ENCODE measurements around the gene CNTRL.

Gene CNTRL

DNA sequence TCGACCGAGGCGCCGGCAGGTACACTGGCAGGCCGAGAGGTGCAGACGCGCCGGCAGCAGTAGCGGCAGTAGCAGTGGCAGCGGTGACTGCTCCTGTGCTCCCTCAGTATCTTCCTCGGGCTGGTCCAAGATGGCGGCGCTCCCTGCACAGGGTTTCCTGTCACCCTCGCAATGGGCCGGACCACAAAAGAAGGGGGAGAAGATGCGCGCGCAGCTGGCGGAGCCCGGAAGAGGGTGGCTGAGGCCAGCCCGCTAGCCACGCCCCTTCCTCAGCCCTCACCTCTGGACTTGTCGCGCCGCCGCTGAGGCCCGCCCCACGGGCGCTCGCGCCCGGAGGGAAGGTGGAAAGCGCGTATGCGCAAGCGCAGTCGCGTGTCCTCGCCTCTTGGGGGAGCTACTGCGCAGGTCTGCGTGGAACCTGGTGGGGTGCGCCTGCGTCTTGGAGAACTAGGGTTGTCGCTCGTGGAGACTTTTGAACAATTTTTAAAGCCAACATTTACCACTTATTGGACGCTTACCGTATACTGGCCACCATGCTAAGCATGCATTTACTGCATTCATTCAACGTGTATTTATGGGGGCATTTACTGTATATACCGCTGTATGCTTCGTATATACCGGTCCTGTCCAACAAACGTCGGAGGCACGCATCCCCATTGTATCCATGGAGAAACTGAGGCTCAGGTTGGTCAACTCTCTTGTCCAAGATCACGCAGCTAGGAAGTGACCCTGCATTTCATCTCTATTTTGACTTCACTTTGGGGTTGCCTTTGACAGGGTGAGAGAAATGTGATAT, 127.2 kb downstream of the CNTRL start, which contains the start of gene RAB14:
Gene RAB14 (minus strand): TSS at position 132 of the 796 bp plus-strand sequence. CDS start 8,457 bp downstream, outside the sequence.
- Mint-ChIP-seq H3K4me1 (peaks cover 22 to 71% of the 10 kb centered on the region in 2 donors), H3K27ac (peak within 1 kb of the TSS; percentile 95), H3K4me3 (peak within 1 kb of the TSS; percentile 92 to 97), H3K9me3 (no peaks in the 10 kb centered on the region), H3K36me3 (peaks cover 6 to 7% of the 10 kb centered on the region in 2 donors), H3K27me3 (no peaks in the 10 kb centered on the region)
- ATAC-seq (replicated peaks) (peak; percentile 94 to 95), DNase-seq (peak; percentile 100)

- no peak overlapping the region for H3K27ac Mint-ChIP-seq
- DNase-seq: no peak
- ATAC-seq (replicated peaks): no peak
- H3K4me3 Mint-ChIP-seq: no peak overlapping the region
- no peaks in the 10 kb centered on the region for H3K27me3 Mint-ChIP-seq
- H3K36me3 Mint-ChIP-seq: peaks cover 7 to 16% of the 10 kb centered on the region in 2 donors
- H3K9me3 Mint-ChIP-seq: no peaks in the 10 kb centered on the region
- H3K4me1 Mint-ChIP-seq: peaks cover 30 to 70% of the 10 kb centered on the region in 2 donors
These were observed 129.4 kb downstream of the CNTRL start for GRCh38 chr9:121204121-121204520.

DNA sequence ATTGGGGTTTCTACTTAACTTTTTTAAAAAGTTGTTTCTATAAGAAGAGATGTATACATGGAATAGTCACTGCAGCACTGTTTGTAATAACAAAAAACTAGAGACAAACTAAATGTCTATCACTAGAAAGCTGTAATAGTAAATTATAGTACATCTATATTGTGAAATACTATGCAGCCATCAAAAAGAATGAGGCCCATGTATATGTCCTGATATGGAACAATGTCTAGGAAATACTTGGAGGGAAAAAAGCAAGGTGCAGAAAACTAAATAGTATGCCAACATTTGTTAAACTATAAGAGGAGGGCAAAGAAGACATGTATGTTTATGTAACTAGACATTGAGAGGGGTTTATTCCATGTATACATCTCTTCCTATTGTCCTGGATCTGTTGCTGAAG, 129.9 kb downstream of the CNTRL start:
- no peak for ATAC-seq (replicated peaks)
- H3K27ac Mint-ChIP-seq: no peak overlapping the region
- DNase-seq: no peak
- no peak overlapping the region for H3K4me3 Mint-ChIP-seq
- peaks cover 6 to 15% of the 10 kb centered on the region in 2 donors for H3K36me3 Mint-ChIP-seq
- peaks cover 30 to 65% of the 10 kb centered on the region in 2 donors for H3K4me1 Mint-ChIP-seq
- no peaks in the 10 kb centered on the region for H3K27me3 Mint-ChIP-seq
- H3K9me3 Mint-ChIP-seq: no peaks in the 10 kb centered on the region

DNA sequence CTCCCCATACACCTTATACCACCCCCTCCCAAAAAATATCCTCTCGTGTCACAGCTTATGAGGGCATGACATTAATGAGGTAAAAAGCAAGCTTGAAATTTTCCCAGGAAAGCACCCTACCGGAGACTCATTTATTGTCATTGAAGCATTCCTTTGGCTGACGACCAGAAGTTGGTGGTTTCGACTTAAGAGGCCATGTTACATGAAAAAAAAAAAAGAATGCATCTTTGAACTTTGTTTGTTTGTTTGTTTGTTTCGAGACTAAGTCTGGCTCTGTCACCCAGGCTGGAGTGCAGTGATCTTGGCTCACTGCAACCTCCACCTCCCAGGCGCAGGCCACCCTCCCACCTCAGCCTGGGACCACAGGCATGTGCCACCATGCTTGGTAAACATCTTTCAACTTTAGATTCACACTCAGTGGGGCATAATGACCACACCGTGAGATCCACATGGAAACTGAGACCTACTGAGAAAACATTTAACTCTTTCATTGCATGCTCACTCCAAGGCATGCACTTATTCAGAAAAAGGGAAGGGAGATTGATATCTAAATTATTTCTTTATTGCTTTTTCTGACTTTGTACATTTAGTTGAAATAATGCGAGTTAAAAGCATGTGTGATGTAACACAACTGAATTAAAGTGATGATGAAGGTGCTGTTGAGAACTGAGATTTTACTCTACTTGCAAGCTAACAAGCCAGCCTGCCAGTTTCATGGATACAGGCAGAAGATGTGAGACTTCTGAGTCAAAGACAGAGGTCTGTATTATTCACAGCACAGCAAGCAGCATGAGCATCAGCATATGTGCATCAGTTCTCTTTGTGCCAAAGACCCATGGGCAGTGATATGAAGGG, 132.0 kb downstream of the CNTRL start:
- H3K27ac Mint-ChIP-seq: peak overlapping the region; percentile 86
- H3K36me3 Mint-ChIP-seq: peaks cover 6 to 22% of the 10 kb centered on the region in 2 donors
- no peaks in the 10 kb centered on the region for H3K9me3 Mint-ChIP-seq
- H3K4me1 Mint-ChIP-seq: peaks cover 28 to 54% of the 10 kb centered on the region in 2 donors
- ATAC-seq (replicated peaks): peak; percentile 76 to 83
- peak; percentile 15 for DNase-seq
- peak overlapping the region; percentile 48 to 73 for H3K4me3 Mint-ChIP-seq
- no peaks in the 10 kb centered on the region for H3K27me3 Mint-ChIP-seq

- Mint-ChIP-seq H3K4me1 (peaks cover 26 to 49% of the 10 kb centered on the region in 2 donors), H3K27me3 (no peaks in the 10 kb centered on the region), H3K9me3 (no peaks in the 10 kb centered on the region), H3K4me3 (peak overlapping the region; percentile 57 to 73), H3K36me3 (peaks cover 9 to 22% of the 10 kb centered on the region in 2 donors), H3K27ac (peak overlapping the region; percentile 86)
- peak; percentile 92 to 93 for ATAC-seq (replicated peaks)
- DNase-seq: peak; percentile 38
These were observed 132.7 kb downstream of the CNTRL start for GRCh38 chr9:121207371-121207940.

GRCh38 chr9:121210536-121210935, 135.8 kb downstream of the CNTRL start:
- H3K4me1 Mint-ChIP-seq: peaks cover 29 to 46% of the 10 kb centered on the region in 2 donors
- peaks cover 12 to 27% of the 10 kb centered on the region in 2 donors for H3K36me3 Mint-ChIP-seq
- no peak overlapping the region for H3K4me3 Mint-ChIP-seq
- H3K27me3 Mint-ChIP-seq: no peaks in the 10 kb centered on the region
- H3K9me3 Mint-ChIP-seq: no peaks in the 10 kb centered on the region
- DNase-seq: no peak
- no peak for ATAC-seq (replicated peaks)
- no peak overlapping the region for H3K27ac Mint-ChIP-seq

- DNase-seq (peak; percentile 61), ATAC-seq (replicated peaks) (peak; percentile 68 to 76)
- Mint-ChIP-seq H3K4me3 (no peak overlapping the region), H3K27ac (peak overlapping the region; percentile 79), H3K9me3 (no peaks in the 10 kb centered on the region), H3K4me1 (peaks cover 22 to 36% of the 10 kb centered on the region in 2 donors), H3K36me3 (peaks cover 23 to 38% of the 10 kb centered on the region in 2 donors), H3K27me3 (no peaks in the 10 kb centered on the region)
These were observed 138.5 kb downstream of the CNTRL start for GRCh38 chr9:121213136-121213806.

DNA sequence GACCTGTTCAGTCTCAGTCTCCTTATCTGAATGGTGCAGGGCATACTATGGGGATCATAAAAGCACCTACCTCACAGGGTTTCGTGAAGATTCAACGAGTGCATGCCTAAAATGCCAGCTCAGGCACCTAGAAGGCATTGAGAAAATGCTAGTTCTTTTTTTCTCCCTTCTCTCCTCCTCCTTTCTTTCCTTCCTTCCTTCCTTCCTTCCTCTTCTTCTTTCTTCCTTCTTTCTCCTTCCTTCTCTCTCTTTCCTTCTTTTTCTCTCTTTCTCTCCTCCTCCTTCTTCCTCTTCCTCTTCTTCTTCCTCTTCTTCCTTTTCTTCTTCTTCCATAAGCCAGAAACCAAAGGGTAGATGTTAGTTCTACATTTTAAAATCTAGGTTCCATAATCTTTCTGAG, 139.2 kb downstream of the CNTRL start:
- no peaks in the 10 kb centered on the region for H3K9me3 Mint-ChIP-seq
- ATAC-seq (replicated peaks) (no peak), DNase-seq (no peak)
- H3K27me3 Mint-ChIP-seq: no peaks in the 10 kb centered on the region
- peaks cover 18 to 34% of the 10 kb centered on the region in 2 donors for H3K4me1 Mint-ChIP-seq
- peaks cover 24 to 32% of the 10 kb centered on the region in 2 donors for H3K36me3 Mint-ChIP-seq
- H3K27ac Mint-ChIP-seq: no peak overlapping the region
- H3K4me3 Mint-ChIP-seq: no peak overlapping the region

GRCh38 chr9:121216271-121216805, 141.6 kb downstream of the CNTRL start:
- H3K4me1 Mint-ChIP-seq: peaks cover 24 to 51% of the 10 kb centered on the region in 2 donors
- DNase-seq (no peak), ATAC-seq (replicated peaks) (no peak)
- H3K27ac Mint-ChIP-seq: no peak overlapping the region
- peaks cover 26 to 36% of the 10 kb centered on the region in 2 donors for H3K36me3 Mint-ChIP-seq
- no peaks in the 10 kb centered on the region for H3K9me3 Mint-ChIP-seq
- H3K4me3 Mint-ChIP-seq: no peak overlapping the region
- H3K27me3 Mint-ChIP-seq: no peaks in the 10 kb centered on the region

DNA sequence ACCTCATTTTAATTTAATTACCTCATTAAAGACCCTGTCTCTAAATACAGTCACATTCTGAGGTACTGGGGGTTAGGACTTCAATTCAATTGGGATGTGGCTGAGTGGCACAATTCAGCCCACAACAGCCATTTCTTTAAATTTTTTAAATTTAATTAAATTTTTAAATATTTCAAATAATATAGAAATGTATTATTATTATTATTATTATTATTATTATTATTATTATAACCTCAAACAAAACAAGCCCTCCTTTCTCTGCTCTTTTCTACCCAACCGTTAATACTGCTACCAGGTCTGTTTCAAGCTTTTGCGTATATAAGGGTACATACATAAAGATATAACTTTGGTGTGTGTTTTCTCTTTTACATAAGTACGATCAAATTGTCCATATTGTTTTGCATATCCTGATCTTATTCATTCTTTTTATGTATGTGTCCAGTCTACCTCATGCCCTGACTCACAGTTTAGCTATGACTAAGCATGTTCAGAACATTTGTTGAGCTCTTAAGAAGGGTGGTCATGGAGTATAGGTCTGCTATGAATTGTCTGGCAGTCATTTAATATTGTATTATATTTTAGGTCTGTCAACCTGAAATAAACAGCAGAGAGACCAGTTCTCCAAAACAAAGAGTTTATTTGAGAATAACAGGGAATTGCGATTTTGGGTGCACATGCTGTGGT, 143.0 kb downstream of the CNTRL start:
- Mint-ChIP-seq H3K4me3 (no peak overlapping the region), H3K9me3 (no peaks in the 10 kb centered on the region), H3K27me3 (no peaks in the 10 kb centered on the region), H3K36me3 (peaks cover 23 to 36% of the 10 kb centered on the region in 2 donors), H3K27ac (peak overlapping the region; percentile 27), H3K4me1 (peaks cover 24 to 52% of the 10 kb centered on the region in 2 donors)
- ATAC-seq (replicated peaks) (peak; percentile 81 to 93), DNase-seq (no peak)

DNA sequence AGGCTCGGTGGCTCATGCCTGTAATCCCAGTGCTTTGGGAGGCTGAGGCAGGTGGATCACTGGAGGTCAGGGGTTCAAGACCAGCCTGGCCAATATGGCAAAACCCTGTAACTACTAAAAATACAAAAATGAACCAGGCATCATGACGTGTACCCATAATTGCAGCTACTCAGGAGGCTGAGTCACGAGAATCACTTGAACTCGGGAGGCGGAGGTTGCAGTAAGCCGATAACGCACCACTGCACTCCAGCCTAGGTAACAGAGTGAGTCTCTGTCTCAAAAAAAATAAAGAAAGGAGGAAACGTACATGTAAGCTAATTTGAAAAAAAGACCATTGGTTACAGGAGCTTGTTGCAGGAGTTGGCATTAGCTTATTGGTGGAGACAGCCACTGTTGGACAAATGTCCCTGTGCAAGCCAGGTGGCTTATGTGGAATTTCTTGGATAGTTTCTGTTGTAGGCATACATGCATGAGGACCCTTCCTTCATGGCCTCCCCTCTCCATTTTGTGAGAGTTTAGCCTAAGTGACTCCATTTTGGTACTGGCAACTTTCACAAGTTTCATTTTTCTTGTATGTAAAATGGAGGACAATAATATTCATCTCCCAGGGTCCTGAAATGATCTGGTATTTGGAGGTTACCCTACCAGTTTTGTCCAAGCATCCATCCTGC, 143.7 kb downstream of the CNTRL start:
- DNase-seq (no peak), ATAC-seq (replicated peaks) (no peak)
- H3K27ac Mint-ChIP-seq: peak overlapping the region; percentile 27
- peaks cover 21 to 46% of the 10 kb centered on the region in 2 donors for H3K4me1 Mint-ChIP-seq
- no peaks in the 10 kb centered on the region for H3K9me3 Mint-ChIP-seq
- H3K36me3 Mint-ChIP-seq: peaks cover 26 to 40% of the 10 kb centered on the region in 2 donors
- H3K4me3 Mint-ChIP-seq: no peak overlapping the region
- H3K27me3 Mint-ChIP-seq: no peaks in the 10 kb centered on the region

DNA sequence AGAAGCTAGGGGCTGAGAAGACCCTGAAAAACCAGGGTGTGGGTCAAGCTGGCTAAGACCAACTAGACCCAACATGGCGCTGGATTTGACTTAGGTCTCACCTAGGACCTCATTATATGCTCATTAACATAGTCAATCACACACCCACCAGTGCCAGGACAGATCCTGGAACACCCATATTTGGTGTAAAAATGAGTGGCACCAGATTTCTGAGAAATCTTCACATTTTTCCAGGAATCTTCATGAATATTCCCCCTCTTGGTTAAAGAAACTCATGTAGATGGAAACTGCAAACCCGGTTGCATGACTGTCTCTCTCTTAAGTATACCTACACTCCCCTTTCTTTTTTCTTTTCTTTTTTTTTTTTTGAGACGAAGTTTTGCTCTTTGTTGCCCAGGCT, 144.8 kb downstream of the CNTRL start:
- Mint-ChIP-seq H3K4me3 (no peak overlapping the region), H3K27me3 (no peaks in the 10 kb centered on the region), H3K27ac (no peak overlapping the region), H3K36me3 (peaks cover 27 to 44% of the 10 kb centered on the region in 2 donors), H3K9me3 (no peaks in the 10 kb centered on the region), H3K4me1 (peaks cover 18 to 37% of the 10 kb centered on the region in 2 donors)
- no peak for ATAC-seq (replicated peaks)
- DNase-seq: no peak

All from stimulated activated naive B cell treated with anti-CD40 and anti-IgM and Interleukin-4, amounts not matched to agents 10 μg/mL and 1 μg/mL and 100 μg/mL, for 72 hours (primary cell).